Fibroblast of villous mesenchyme (primary cell): ENCODE data around the gene ZFAND5. TPM values are rescaled to one million over a fixed set of nuclear protein-coding genes. Genes with fewer than 3 reads are reported as not detected.

ENCODE experiments used
- DNase-seq: peaks from one replicate; pipeline ENCODE4 v3.0.0-alpha.2; 2010; ENCODE audit warnings: low read depth
- H3K4me3 ChIP-seq: 2 replicates; pipeline ENCODE4 v1.5.1; 2011; ENCODE audit warnings: low read depth, mild to moderate bottlenecking, low read length
- total RNA-seq: library from RNA; depleted of rRNA; stranded (reverse); fragments of >200 nt; gene quantifications from 2 replicates; pipeline ENCODE4 v1.2.3, GENCODE V29; 2012
- TF ChIP-seq, protein P1 (sequence below): IDR thresholded peaks from 2 replicates; pipeline ENCODE4 v1.5.1; 2012; ENCODE audit warnings: low read depth, mild to moderate bottlenecking, low read length; ENCODE audit not compliant: insufficient read depth

ZFAND5 gene
- total RNA-seq, 1 donor = 366 TPM

DNA sequence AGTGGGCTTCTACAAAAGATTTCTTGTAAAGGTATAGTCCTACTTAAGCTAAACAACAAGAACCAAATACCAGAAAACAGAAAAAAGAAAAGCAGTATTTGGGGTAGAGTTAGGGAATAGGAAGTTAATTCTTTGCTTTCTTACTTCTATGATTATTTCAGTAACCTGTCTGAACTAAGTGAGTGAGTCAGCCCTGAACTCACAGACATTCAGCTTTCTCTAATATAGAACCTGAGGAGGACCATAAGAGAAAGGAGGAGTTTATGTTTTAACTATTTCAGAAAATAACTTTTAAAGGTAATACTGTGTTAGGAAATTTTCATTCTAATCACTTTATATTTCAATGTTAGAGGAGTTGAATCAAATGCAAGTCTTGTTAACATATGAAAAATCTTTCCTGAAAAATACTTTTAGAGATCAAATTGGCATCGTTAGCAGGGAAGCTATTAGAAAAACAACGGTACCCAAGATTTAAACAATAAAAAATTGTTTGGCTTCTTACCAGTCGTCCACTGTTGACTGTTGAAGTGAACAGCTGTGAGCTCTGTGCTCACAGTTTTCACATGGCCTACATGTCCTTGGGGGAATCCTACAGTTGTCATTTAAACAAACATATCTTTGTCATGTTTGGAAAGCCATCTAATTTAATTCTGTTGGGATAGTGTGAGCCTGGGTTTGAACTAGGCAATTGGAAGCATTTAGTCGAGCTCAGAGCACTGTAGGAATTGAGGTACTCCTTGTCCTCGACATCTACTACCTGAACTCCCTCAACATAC, 19.9 kb upstream of the ZFAND5 start:
- TF ChIP-seq, protein P1, sequence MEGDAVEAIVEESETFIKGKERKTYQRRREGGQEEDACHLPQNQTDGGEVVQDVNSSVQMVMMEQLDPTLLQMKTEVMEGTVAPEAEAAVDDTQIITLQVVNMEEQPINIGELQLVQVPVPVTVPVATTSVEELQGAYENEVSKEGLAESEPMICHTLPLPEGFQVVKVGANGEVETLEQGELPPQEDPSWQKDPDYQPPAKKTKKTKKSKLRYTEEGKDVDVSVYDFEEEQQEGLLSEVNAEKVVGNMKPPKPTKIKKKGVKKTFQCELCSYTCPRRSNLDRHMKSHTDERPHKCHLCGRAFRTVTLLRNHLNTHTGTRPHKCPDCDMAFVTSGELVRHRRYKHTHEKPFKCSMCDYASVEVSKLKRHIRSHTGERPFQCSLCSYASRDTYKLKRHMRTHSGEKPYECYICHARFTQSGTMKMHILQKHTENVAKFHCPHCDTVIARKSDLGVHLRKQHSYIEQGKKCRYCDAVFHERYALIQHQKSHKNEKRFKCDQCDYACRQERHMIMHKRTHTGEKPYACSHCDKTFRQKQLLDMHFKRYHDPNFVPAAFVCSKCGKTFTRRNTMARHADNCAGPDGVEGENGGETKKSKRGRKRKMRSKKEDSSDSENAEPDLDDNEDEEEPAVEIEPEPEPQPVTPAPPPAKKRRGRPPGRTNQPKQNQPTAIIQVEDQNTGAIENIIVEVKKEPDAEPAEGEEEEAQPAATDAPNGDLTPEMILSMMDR = no peak
- no peak overlapping the region for H3K4me3 ChIP-seq
- DNase-seq = no peak

DNA sequence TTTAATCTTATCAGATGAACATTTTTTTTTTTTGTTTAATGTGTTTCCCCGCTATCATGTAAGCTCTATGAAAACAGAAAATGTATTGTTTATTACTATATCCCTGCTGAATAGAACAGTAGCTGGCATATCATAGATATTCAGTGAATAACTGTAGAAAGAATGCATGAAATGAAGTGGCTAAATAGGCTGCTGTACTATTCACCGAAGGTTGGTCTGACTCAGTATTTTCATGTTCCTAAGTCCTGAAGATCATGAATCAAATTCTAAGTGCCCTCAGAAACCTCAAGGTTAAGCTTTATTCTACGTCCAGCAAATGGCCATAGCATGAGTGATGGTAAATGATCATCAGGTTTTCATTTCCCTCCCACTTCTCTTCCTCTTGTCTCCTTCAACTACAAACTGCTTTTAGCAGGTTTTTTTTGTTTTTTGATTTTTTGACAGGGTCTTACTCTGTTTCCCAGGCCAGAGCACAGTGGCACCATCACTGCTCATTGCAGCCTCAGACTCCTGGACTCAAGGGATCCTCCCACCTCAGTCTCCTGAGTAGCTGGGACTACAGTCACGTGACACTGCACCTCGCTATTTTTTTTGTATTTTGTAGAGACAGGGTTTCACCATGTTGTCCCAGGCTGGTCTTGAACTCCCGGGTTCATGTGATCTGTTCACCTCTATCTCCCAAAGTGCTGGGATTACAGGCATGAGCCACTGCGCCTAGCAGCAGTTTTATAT, 19.1 kb upstream of the ZFAND5 start:
- TF ChIP-seq, protein P1 = no peak
- no peak overlapping the region for H3K4me3 ChIP-seq
- peak; percentile 79 for DNase-seq

DNA sequence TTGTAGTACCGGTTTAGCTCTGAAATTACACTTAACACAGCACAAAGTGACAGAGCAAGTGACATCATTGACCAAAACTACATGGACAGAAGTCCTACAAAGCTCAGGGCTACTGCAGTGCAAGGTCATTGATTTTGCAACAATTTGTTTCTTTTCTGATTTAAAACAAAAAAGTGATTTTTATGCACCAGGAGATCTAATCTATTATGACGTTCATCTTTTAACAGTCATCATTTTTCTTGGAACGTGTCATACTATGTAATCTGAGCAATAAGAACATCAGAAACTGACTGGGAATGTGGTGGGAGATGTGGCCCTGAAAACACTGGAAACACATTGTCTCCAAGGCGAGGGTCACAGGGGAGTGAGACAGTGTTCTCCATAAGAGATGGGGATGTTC, 17.4 kb upstream of the ZFAND5 start:
- peak; percentile 71 for DNase-seq
- TF ChIP-seq, protein P1 = no peak
- no peak overlapping the region for H3K4me3 ChIP-seq

DNA sequence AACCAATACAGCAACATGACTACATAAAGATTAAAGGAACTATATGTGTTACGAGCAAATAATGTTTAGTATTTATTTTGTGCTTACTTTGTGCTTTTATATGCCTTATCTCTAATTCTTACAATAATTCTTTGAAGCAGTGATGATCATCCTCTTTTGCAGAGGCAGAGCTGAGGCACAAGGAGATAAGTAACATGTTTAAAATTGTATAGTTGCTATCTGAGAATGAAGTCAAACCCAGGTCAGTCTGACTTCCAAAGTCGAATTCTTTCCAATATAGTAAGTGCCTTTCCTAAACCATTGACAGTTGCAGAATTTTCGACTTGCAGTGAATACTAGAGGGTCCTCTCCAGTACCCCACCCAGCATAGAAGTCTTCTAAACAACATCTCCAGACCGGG, 12.0 kb upstream of the ZFAND5 start:
- no peak for DNase-seq
- no peak overlapping the region for H3K4me3 ChIP-seq
- TF ChIP-seq, protein P1 = no peak

DNA sequence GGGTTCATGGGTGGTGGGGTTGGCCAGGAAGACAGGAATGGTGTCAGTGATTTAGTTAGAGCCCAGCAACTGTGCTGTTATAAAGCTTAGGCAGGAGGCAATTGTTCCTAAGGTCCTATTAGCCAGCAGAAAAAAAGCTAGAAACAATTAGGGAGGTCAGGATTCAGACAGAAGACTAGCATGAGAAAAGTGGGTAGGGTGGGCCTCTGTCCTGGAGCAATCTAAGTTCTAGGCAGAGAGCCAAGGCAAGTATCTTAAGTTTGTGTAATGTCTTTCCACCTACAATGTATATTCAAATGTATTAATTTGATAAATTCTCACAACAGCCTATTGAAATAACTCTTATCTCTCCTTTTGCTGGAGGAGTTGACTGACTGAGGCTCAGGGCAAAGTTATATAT, 6.1 kb upstream of the ZFAND5 start:
- H3K4me3 ChIP-seq = no peak overlapping the region
- DNase-seq = no peak
- TF ChIP-seq, protein P1 = no peak

DNA sequence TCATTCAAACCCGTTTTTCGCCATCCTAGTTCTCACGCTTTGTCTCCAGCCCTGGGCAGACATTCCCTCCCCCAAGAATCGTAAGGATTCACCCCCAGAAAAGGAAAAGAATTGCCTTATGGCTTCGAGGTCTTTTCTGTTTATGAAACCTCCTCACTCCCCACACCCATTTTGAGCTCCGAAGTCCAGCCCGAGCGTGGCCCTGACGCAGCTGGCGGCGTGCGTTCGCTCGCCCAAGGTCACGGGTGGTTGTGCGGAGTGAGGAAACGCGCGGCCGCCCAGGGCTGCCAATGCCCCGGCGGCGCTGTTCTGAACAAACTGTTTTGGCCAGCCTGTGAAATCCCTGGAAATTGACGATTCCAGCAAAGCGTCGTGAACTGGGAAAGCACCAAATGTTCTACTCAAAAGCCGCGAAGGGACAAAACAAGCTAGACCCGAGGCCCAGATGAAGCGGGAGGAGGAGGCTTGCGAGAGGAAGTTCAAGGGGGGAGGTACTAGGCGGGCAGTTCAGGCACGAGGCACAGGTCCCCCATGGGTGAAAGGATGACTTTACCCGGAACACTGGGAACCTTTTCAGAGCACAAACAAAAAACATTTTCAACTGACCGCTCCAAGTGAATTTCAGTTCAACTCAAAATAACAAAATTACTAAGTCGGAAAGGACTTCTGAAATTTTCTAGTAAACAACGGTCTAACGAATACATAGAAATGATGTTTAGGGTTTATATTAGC, 683 bp upstream of the ZFAND5 start:
- DNase-seq = peak; percentile 95

More for the DNA sequence above, 683 bp upstream of the ZFAND5 start:
- H3K4me3 ChIP-seq = peak overlapping the region; percentile 63
- TF ChIP-seq, protein P1 = peak; percentile 7
